ENCODE results near the gene ADGRL4.

The ADGRL4 gene

DNA sequence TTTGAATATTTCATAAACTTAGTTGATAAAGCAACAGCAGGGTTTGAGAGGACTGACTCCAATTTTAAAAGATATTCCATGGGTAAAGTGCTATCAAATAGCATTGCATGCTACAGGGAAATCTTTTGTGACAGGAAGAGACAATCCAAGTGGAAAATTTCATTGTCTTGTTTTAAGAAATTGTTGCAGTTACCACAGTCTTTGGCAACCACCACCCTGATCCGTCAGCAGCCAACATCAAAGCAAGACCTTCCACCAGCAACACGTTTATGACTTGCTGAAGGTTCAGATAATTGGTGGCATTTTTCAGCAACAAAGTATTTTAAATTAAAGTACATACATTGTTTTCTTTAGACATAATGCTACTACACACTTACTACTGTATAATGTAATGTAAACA, 47.8 kb downstream of the ADGRL4 start:
- ChIA-PET POLR2A (ENCODE audit: low non-redundant PET) (no interaction called here), CTCF (no interaction called here)
- no peak for DNase-seq (ENCODE audit: low spot score)
- TF ChIP-seq, protein P1, sequence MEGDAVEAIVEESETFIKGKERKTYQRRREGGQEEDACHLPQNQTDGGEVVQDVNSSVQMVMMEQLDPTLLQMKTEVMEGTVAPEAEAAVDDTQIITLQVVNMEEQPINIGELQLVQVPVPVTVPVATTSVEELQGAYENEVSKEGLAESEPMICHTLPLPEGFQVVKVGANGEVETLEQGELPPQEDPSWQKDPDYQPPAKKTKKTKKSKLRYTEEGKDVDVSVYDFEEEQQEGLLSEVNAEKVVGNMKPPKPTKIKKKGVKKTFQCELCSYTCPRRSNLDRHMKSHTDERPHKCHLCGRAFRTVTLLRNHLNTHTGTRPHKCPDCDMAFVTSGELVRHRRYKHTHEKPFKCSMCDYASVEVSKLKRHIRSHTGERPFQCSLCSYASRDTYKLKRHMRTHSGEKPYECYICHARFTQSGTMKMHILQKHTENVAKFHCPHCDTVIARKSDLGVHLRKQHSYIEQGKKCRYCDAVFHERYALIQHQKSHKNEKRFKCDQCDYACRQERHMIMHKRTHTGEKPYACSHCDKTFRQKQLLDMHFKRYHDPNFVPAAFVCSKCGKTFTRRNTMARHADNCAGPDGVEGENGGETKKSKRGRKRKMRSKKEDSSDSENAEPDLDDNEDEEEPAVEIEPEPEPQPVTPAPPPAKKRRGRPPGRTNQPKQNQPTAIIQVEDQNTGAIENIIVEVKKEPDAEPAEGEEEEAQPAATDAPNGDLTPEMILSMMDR (conservative IDR thresholded peaks at IDR 0.05; ENCODE audit: low read depth), result no peak
- no peak overlapping the region for H3K27ac ChIP-seq

DNA sequence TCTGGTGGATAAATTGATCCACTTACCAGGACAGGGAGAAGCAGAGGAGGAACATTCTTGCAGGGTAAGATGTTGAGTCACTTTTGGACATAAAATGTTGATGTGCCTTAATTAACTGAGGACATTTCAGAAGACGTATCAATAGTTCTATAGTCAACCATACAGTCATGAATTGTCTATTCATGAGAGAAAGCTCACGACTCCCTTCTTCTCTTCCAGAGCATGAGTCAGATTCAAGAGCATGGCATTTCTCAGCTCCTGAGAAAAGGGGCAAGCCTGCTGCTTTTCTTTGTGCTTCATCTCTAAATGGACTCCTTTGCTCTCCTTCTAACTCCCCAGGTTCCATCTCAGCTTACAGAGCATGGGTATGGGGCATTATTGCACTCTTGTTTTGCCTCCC, 55.7 kb downstream of the ADGRL4 start:
- ChIA-PET POLR2A (ENCODE audit: low non-redundant PET) (no interaction called here), CTCF (no interaction called here)
- no peak for DNase-seq (ENCODE audit: low spot score)
- TF ChIP-seq, protein P1 (conservative IDR thresholded peaks at IDR 0.05; ENCODE audit: low read depth), result no peak
- no peak overlapping the region for H3K27ac ChIP-seq

DNA sequence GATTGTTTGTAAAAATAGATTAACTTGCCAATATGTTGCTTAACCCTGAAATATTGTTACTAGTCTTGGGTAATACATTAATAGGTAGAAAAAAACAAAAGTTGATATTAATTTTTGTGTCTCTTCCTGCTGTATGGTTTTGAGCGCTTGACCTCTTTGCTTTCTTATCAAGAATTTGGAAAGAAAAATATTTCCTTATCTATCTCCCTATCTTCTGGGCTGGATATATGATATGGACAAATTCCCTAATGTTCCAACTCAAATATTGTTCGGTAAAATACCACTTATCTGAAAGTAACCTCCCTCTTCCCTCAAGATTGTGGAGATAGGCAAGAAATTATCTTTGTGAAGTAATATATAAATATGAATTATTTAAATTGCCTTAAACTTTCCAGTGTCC, 57.3 kb downstream of the ADGRL4 start:
- H3K27ac ChIP-seq, result no peak overlapping the region
- DNase-seq (ENCODE audit: low spot score), result no peak
- POLR2A ChIA-PET (ENCODE audit: low non-redundant PET), result no interaction called here
- TF ChIP-seq, protein P1 (conservative IDR thresholded peaks at IDR 0.05; ENCODE audit: low read depth), result no peak
- CTCF ChIA-PET, result no interaction called here

DNA sequence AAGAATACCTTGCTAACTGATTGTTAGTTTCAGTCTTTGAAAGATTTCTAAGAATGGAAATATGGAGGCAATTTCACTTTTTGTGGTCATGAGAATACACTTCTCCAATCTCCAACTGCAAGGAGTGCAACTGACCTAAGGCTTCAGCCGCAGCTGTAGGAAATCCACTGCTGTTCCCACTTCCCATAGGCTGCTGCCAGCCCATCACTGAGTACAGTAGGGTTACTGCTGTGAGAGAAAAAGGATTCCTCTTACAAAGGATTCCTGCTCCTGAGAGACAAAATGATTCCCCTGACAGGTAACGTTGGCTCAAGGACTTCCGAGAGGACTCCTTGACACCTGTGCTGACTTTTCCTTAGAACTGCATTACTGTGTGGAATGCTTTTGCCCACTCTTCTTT, 87.4 kb downstream of the ADGRL4 start:
- ChIA-PET POLR2A (ENCODE audit: low non-redundant PET) (no interaction called here), CTCF (no interaction called here)
- no peak overlapping the region for H3K27ac ChIP-seq
- TF ChIP-seq, protein P1 (conservative IDR thresholded peaks at IDR 0.05; ENCODE audit: low read depth), result no peak
- no peak for DNase-seq (ENCODE audit: low spot score)

DNA sequence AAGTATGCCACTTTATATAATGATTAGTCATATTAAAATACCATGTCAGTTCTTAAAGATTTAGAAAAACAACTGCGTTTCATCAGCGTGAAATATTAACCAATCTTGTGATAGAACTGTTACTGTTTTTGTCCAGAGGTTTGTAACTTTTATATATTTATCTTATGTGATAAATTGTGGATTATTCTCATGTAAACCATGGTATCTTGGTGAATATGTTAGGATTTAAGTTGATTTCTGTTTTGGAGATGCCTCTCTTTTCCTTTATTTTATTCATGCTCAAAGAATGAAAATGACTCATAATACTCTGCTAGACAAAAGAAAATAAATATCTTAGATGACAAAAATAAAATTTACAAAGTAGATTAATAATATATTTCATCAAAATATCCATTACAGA, 88.4 kb downstream of the ADGRL4 start:
- H3K27ac ChIP-seq, result no peak overlapping the region
- no peak for DNase-seq (ENCODE audit: low spot score)
- CTCF ChIA-PET, result interaction anchor here (0.5 to 0.7 kb wide), 2 partner anchors 86 to 1222 kb away, joined by 3 to 4 read pairs; no protein-coding TSS in a partner anchor
- TF ChIP-seq, protein P1 (conservative IDR thresholded peaks at IDR 0.05; ENCODE audit: low read depth), result no peak
- POLR2A ChIA-PET (ENCODE audit: low non-redundant PET), result no interaction called here

DNA sequence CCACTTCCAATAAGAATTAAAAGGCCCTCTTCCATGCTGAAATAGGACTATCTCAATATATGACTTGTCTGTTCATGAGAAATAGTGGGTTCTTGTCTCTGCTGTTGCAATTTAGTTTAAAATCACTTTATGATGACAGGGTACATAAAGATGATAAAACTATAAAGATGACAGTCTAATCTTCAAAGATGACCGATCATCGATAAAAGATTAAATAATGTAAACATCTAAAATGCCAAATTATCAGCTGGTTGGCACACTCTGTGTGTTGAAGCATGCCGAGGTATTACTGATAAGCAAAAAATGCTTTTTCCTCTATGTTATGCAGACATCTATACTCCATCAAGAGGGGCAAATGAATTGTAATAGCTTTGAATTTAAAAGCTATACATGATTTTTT, 89.5 kb downstream of the ADGRL4 start:
- ChIA-PET CTCF (no interaction called here), POLR2A (ENCODE audit: low non-redundant PET) (no interaction called here)
- TF ChIP-seq, protein P1 (conservative IDR thresholded peaks at IDR 0.05; ENCODE audit: low read depth), result no peak
- H3K27ac ChIP-seq, result no peak overlapping the region
- DNase-seq (ENCODE audit: low spot score), result no peak

DNA sequence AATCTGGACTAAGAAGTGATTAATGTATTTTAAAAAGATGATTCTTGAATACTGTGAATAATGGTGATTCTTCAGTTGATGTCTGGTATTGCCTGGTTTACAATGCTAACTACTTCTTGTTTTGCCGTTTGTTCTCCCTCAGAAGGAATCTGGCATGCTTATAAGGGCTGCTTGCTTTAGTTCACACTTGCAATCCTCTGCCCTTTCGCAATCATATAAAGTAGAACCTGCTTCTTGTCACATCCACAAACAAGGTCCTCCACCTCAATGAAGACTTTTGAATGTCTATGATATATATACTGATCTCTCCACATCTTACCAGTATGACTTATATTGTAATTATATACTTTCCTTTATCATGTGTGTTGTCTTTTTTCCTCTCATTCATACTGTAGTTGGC, 92.6 kb downstream of the ADGRL4 start:
- no peak for DNase-seq (ENCODE audit: low spot score)
- TF ChIP-seq, protein P1 (conservative IDR thresholded peaks at IDR 0.05; ENCODE audit: low read depth), result no peak
- ChIA-PET POLR2A (ENCODE audit: low non-redundant PET) (no interaction called here), CTCF (no interaction called here)
- no peak overlapping the region for H3K27ac ChIP-seq

Data from RWPE1 (cell line).